SK-N-MC (cell line): ENCODE data around the gene SLC38A10.

Experiments
- DNase-seq: peaks from one replicate; pipeline ENCODE4 v3.0.0-alpha.2; 2011; ENCODE audit warnings: low read depth, low spot score
- H3K27ac ChIP-seq: fragments of 200-600 bp; sonication (generic); 2 replicates; pipeline ENCODE4 v1.5.1; 2016; ENCODE audit warnings: mixed run types
- H3K36me3 ChIP-seq: fragments of 200-600 bp; sonication (generic); 2 replicates; pipeline ENCODE4 v1.6.1; 2017; ENCODE audit warnings: antibody characterized with exemption, low read length, mixed read lengths; ENCODE audit not compliant: insufficient read depth
- H3K4me3 ChIP-seq: fragments of 200-600 bp; sonication (generic); 2 replicates; pipeline ENCODE4 v1.5.1; 2016
- H3K9ac ChIP-seq: fragments of 200-600 bp; sonication (generic); 2 replicates; pipeline ENCODE4 v1.8.0; 2017; ENCODE audit warnings: mixed run types, mixed read lengths; ENCODE audit not compliant: insufficient read length
- H3K9me3 ChIP-seq: fragments of 200-600 bp; sonication (generic); 2 replicates; pipeline ENCODE4 v1.6.1; 2017; ENCODE audit warnings: low read depth, mild to moderate bottlenecking, antibody characterized with exemption, low read length, moderate library complexity, mixed read lengths
- EZH2 ChIP-seq: fragments of 200-600 bp; sonication (generic); IDR thresholded peaks from one replicate; pipeline ENCODE4 v1.6.1; 2017; ENCODE audit warnings: antibody characterized with exemption
- FOXP2 ChIP-seq: optimal IDR thresholded peaks from 2 replicates; pipeline ENCODE3; 2011; ENCODE audit warnings: mild to moderate bottlenecking, moderate library complexity; ENCODE audit not compliant: insufficient read depth; ENCODE audit errors: extremely low read length, control extremely low read depth
- POLR2AphosphoS5 ChIP-seq: IDR thresholded peaks from 2 replicates; pipeline ENCODE4 v1.6.1; 2012; ENCODE audit warnings: mild to moderate bottlenecking, low read depth, low read length, borderline replicate concordance

Gene SLC38A10

GRCh38 chr17:81213978-81214377 is 81.1 kb downstream of the SLC38A10 start:
- no peak for DNase-seq
- TF ChIP-seq EZH2 (no peak), FOXP2 (no peak), POLR2AphosphoS5 (no peak)
- Histone ChIP-seq H3K9me3 (no peaks in the 10 kb centered on the region), H3K9ac (no peak overlapping the region), H3K27ac (no peak overlapping the region), H3K36me3 (no peaks in the 10 kb centered on the region; the same call in 1 of the 2 replicates), H3K4me3 (no peak overlapping the region)

- no peak for DNase-seq
- no peaks in the 10 kb centered on the region; the same call in 1 of the 2 replicates for H3K36me3 ChIP-seq
- TF ChIP-seq POLR2AphosphoS5 (no peak), FOXP2 (no peak), EZH2 (no peak)
- H3K9me3 ChIP-seq = no peaks in the 10 kb centered on the region
- H3K9ac ChIP-seq = no peak overlapping the region
- H3K27ac ChIP-seq = no peak overlapping the region
- no peak overlapping the region for H3K4me3 ChIP-seq
Observed at GRCh38 chr17:81212365-81212764, 82.7 kb downstream of the SLC38A10 start.

GRCh38 chr17:81210868-81211267 is 84.2 kb downstream of the SLC38A10 start:
- H3K9me3 ChIP-seq = no peaks in the 10 kb centered on the region
- no peaks in the 10 kb centered on the region for H3K36me3 ChIP-seq
- no peak overlapping the region for H3K4me3 ChIP-seq
- no peak for DNase-seq
- TF ChIP-seq FOXP2 = no peak
- no peak for TF ChIP-seq POLR2AphosphoS5
- no peak for TF ChIP-seq EZH2
- no peak overlapping the region for H3K9ac ChIP-seq
- H3K27ac ChIP-seq = no peak overlapping the region

- Histone ChIP-seq H3K9me3 (no peaks in the 10 kb centered on the region), H3K36me3 (no peaks in the 10 kb centered on the region), H3K27ac (no peak overlapping the region), H3K9ac (no peak overlapping the region), H3K4me3 (no peak overlapping the region)
- DNase-seq = no peak
- TF ChIP-seq POLR2AphosphoS5 (no peak), EZH2 (no peak), FOXP2 (no peak)
Observed at GRCh38 chr17:81210466-81210865, 84.6 kb downstream of the SLC38A10 start.

- TF ChIP-seq FOXP2 (no peak), POLR2AphosphoS5 (no peak), EZH2 (no peak)
- no peak overlapping the region for H3K4me3 ChIP-seq
Observed at GRCh38 chr17:81209141-81209540, 86.0 kb downstream of the SLC38A10 start.

GRCh38 chr17:81208651-81209050 is 86.5 kb downstream of the SLC38A10 start:
- Histone ChIP-seq H3K4me3 (no peak overlapping the region), H3K27ac (no peak overlapping the region), H3K36me3 (no peaks in the 10 kb centered on the region), H3K9me3 (no peaks in the 10 kb centered on the region), H3K9ac (no peak overlapping the region)
- no peak for DNase-seq
- no peak for TF ChIP-seq FOXP2
- TF ChIP-seq POLR2AphosphoS5 = no peak
- no peak for TF ChIP-seq EZH2

More at GRCh38 chr17:81209141-81209540, 86.0 kb downstream of the SLC38A10 start:
- H3K9ac ChIP-seq = no peak overlapping the region
- no peaks in the 10 kb centered on the region for H3K9me3 ChIP-seq
- no peaks in the 10 kb centered on the region for H3K36me3 ChIP-seq
- no peak overlapping the region for H3K27ac ChIP-seq
- no peak for DNase-seq

- DNase-seq = no peak
- Histone ChIP-seq H3K36me3 (no peaks in the 10 kb centered on the region), H3K9me3 (no peaks in the 10 kb centered on the region), H3K9ac (no peak overlapping the region), H3K4me3 (no peak overlapping the region), H3K27ac (peak overlapping the region; percentile 63)
- TF ChIP-seq FOXP2 (no peak), POLR2AphosphoS5 (no peak), EZH2 (no peak)
Observed at GRCh38 chr17:81207610-81208581, 87.2 kb downstream of the SLC38A10 start.

GRCh38 chr17:81206657-81207056 is 88.5 kb downstream of the SLC38A10 start:
- H3K4me3 ChIP-seq = 0 out of 2 replicates have a peak overlapping the region, but pooled peaks have one; percentile 28
- no peaks in the 10 kb centered on the region for H3K9me3 ChIP-seq
- peak overlapping the region; percentile 79; the same call in 1 of the 2 replicates for H3K27ac ChIP-seq
- DNase-seq = no peak
- H3K9ac ChIP-seq = no peak overlapping the region
- no peak for TF ChIP-seq FOXP2
- no peaks in the 10 kb centered on the region for H3K36me3 ChIP-seq

- no peak overlapping the region for H3K9ac ChIP-seq
- 0 out of 2 replicates have a peak overlapping the region, but pooled peaks have one; percentile 28 for H3K4me3 ChIP-seq
- no peak for TF ChIP-seq EZH2
- no peak for TF ChIP-seq POLR2AphosphoS5
- TF ChIP-seq FOXP2 = no peak
- no peak for DNase-seq
- H3K36me3 ChIP-seq = no peaks in the 10 kb centered on the region
- no peaks in the 10 kb centered on the region for H3K9me3 ChIP-seq
- peak overlapping the region; percentile 79 for H3K27ac ChIP-seq
Observed at GRCh38 chr17:81206166-81206565, 88.9 kb downstream of the SLC38A10 start.
